GM18867 (cell line): ENCODE measurements around the gene TRIM13.
"Not testable (repeated sequence)": the region's sequence is repeated elsewhere in the genome, so short reads cannot be mapped to it uniquely, and the experiment has no call there.

Source experiments
- ATAC-seq: cut with Tn5 transposase; IDR thresholded peaks from one replicate; pipeline ENCODE4 v1.9.1; 2021; ENCODE audit warnings: mild to moderate bottlenecking, moderate library complexity; ENCODE audit not compliant: unreplicated experiment

TRIM13 gene

GRCh38 chr13:50055454-50055853 is 58.6 kb downstream of the TRIM13 start:
- ATAC-seq, result no peak

DNA sequence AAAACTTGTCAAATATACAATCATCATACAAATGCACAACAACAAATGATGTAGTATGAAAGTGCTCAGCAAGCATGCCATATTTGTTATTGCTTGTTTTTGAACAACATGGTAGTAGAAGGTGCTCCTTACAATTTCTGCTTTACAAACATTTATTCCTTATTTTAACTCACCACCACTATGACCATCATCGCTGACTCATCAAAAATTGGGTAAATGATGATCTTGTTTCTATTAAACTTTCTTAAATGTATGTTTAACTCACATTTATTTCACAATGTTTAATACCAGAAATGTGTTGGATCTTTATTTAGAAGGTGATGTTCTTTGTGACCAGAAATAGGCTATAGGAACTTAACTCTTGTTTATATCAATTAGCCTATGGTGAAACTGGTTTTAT is 63.9 kb downstream of the TRIM13 start:
- ATAC-seq, result no peak

- not testable (repeated sequence) for ATAC-seq
Measured at GRCh38 chr13:50062336-50062735, 65.5 kb downstream of the TRIM13 start.

DNA sequence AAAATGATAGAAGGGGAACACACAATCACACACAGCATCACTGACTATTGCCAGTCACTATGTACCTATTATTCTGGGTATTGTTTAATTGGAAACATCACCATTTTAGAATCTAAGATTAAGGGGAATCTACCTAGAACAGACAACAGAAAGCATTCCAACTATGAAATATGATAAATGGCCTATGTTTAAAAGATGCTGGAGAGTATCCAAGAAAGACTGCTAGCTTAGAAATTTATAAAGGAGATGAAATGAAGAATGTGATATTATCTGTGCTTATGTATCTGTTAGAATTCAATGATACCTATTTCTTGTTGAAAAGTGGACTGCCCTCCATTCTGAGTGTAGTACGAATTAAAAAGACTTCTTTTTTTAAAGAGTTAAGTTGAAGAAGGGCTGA is 68.9 kb downstream of the TRIM13 start:
- no peak for ATAC-seq
